ENCODE results near the gene POLR1B. TPM values are rescaled to one million over a fixed set of nuclear protein-coding genes. Genes with fewer than 3 reads are reported as not detected.

The POLR1B gene
- total and polyA plus RNA-seq, 2 experiments from 2014 or later, result 15.4 to 58.3 TPM

DNA sequence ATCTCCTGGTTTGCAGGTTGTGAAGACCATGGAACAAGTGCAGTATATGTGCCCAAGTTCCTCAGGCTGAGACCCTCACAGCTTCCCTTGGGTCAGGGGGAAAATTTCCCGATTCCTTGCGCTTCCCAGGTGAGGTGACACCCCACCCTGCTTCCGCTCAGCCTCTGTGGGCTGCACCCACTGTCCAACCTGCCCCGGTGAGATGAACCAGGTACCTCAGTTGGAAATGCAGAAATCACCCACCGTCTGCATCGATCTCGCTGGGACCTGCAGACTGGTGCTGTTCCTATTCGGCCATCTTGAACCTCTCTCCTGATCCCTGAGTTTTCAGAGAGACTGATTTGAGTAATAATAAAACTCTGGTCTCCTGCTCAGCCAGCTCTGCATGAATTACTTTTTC, 72.8 kb downstream of the POLR1B start:
- peaks cover 9% of the 10 kb centered on the region; the same call in 2 of the 3 replicates for H3K9me3 Mint-ChIP-seq
- no peaks in the 10 kb centered on the region for H3F3A ChIP-seq (replicated peaks; ENCODE audit: low read depth)
- no peak overlapping the region for H3K27ac ChIP-seq (ENCODE audit: low read depth)
- no peak overlapping the region; the same call in 2 of the 3 replicates for H3K4me3 Mint-ChIP-seq
- H2AFZ ChIP-seq, result peak overlapping the region; percentile 99
- H3K79me2 ChIP-seq (replicated peaks; ENCODE audit: insufficient read depth), result no peaks in the 10 kb centered on the region
- no peak for TF ChIP-seq CTCF (conservative IDR thresholded peaks at IDR 0.05; ENCODE audit: low read depth in 2 of 2)
- TF ChIP-seq NANOG (IDR thresholded peaks at IDR 0.05; ENCODE audit: borderline replicate concordance), result no peak
- no peak for TF ChIP-seq ZNF114 (CRISPR knock-in tag; IDR thresholded peaks at IDR 0.05)
- no peak for TF ChIP-seq EZH2 (IDR thresholded peaks at IDR 0.05; ENCODE audit: low read depth, unreplicated experiment)
- TF ChIP-seq REST (IDR thresholded peaks at IDR 0.05; ENCODE audit: unreplicated experiment), result no peak
- no peak for TF ChIP-seq POLR2AphosphoS5 (IDR thresholded peaks at IDR 0.05; ENCODE audit: low read depth)
- TF ChIP-seq ZNF331 (CRISPR knock-in tag; IDR thresholded peaks at IDR 0.05; ENCODE audit: low read depth), result no peak
- TF ChIP-seq EZH2phosphoT487 (IDR thresholded peaks at IDR 0.05; ENCODE audit: unreplicated experiment), result no peak
- no peak for TF ChIP-seq ETS1 (IDR thresholded peaks at IDR 0.05)
- TF ChIP-seq, protein P1, sequence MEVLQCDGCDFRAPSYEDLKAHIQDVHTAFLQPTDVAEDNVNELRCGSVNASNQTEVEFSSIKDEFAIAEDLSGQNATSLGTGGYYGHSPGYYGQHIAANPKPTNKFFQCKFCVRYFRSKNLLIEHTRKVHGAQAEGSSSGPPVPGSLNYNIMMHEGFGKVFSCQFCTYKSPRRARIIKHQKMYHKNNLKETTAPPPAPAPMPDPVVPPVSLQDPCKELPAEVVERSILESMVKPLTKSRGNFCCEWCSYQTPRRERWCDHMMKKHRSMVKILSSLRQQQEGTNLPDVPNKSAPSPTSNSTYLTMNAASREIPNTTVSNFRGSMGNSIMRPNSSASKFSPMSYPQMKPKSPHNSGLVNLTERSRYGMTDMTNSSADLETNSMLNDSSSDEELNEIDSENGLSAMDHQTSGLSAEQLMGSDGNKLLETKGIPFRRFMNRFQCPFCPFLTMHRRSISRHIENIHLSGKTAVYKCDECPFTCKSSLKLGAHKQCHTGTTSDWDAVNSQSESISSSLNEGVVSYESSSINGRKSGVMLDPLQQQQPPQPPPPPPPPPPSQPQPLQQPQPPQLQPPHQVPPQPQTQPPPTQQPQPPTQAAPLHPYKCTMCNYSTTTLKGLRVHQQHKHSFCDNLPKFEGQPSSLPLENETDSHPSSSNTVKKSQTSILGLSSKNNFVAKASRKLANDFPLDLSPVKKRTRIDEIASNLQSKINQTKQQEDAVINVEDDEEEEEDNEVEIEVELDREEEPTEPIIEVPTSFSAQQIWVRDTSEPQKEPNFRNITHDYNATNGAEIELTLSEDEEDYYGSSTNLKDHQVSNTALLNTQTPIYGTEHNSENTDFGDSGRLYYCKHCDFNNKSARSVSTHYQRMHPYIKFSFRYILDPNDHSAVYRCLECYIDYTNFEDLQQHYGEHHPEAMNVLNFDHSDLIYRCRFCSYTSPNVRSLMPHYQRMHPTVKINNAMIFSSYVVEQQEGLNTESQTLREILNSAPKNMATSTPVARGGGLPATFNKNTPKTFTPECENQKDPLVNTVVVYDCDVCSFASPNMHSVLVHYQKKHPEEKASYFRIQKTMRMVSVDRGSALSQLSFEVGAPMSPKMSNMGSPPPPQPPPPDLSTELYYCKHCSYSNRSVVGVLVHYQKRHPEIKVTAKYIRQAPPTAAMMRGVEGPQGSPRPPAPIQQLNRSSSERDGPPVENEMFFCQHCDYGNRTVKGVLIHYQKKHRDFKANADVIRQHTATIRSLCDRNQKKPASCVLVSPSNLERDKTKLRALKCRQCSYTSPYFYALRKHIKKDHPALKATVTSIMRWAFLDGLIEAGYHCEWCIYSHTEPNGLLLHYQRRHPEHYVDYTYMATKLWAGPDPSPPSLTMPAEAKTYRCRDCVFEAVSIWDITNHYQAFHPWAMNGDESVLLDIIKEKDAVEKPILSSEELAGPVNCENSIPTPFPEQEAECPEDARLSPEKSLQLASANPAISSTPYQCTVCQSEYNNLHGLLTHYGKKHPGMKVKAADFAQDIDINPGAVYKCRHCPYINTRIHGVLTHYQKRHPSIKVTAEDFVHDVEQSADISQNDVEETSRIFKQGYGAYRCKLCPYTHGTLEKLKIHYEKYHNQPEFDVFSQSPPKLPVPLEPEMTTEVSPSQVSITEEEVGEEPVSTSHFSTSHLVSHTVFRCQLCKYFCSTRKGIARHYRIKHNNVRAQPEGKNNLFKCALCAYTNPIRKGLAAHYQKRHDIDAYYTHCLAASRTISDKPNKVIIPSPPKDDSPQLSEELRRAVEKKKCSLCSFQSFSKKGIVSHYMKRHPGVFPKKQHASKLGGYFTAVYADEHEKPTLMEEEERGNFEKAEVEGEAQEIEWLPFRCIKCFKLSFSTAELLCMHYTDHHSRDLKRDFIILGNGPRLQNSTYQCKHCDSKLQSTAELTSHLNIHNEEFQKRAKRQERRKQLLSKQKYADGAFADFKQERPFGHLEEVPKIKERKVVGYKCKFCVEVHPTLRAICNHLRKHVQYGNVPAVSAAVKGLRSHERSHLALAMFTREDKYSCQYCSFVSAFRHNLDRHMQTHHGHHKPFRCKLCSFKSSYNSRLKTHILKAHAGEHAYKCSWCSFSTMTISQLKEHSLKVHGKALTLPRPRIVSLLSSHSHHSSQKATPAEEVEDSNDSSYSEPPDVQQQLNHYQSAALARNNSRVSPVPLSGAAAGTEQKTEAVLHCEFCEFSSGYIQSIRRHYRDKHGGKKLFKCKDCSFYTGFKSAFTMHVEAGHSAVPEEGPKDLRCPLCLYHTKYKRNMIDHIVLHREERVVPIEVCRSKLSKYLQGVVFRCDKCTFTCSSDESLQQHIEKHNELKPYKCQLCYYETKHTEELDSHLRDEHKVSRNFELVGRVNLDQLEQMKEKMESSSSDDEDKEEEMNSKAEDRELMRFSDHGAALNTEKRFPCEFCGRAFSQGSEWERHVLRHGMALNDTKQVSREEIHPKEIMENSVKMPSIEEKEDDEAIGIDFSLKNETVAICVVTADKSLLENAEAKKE (CRISPR knock-in tag; IDR thresholded peaks at IDR 0.05), result no peak
- TF ChIP-seq CREB1 (CRISPR knock-in tag; IDR thresholded peaks at IDR 0.05; ENCODE audit: low read depth), result no peak
- no peak for TF ChIP-seq JUNB (IDR thresholded peaks at IDR 0.05; ENCODE audit: unreplicated experiment)
- TF ChIP-seq STAT1 (IDR thresholded peaks at IDR 0.05; ENCODE audit: unreplicated experiment), result no peak
- no peak for ATAC-seq
- no peaks in the 10 kb centered on the region for H3K27me3 ChIP-seq (ENCODE audit: insufficient read depth)
- H3K27ac Mint-ChIP-seq, result 0 out of 2 replicates have a peak overlapping the region, but pooled peaks have one; percentile 49
- no peaks in the 10 kb centered on the region for H3K36me3 Mint-ChIP-seq (ENCODE audit: low read depth)
- H3K4me1 Mint-ChIP-seq, result peaks cover 16% of the 10 kb centered on the region; the same call in 2 of the 3 replicates
- peak overlapping the region; percentile 35; the same call in 1 of the 2 replicates for H3K4me3 ChIP-seq
- no peaks in the 10 kb centered on the region for H4K20me1 ChIP-seq (replicated peaks; ENCODE audit: insufficient read depth)
- peaks cover 8% of the 10 kb centered on the region for H3K27me3 Mint-ChIP-seq (ENCODE audit: insufficient read depth, low read depth, poor library complexity)
- DNase-seq (ENCODE audit: low spot score), result no peak
- H3K4me2 ChIP-seq, result peak overlapping the region; percentile 70
- no peaks in the 10 kb centered on the region for H3K9me2 ChIP-seq (ENCODE audit: insufficient read depth)
- H3K4me1 ChIP-seq (ENCODE audit: insufficient read depth), result no peaks in the 10 kb centered on the region; the same call in 1 of the 2 replicates
- no peaks in the 10 kb centered on the region for H3K36me3 ChIP-seq (ENCODE audit: insufficient read depth)

Measured in GM23338 (cell line).